GM23338 (cell line): ENCODE results near the gene FBXL17. TPM values are rescaled to one million over a fixed set of nuclear protein-coding genes. Genes with fewer than 3 reads are reported as not detected.

ENCODE experiments used
- ATAC-seq: fragments of 200-7000 bp; cut with Tn5 transposase; 3 replicates; pipeline ENCODE4 v1.9.1; 2020
- DNase-seq: peaks from one replicate; pipeline ENCODE4 v3.0.0-alpha.2; 2015; ENCODE audit warnings: low spot score
- H2AFZ ChIP-seq: fragments of 200-600 bp; sonication (generic); 2 replicates; pipeline ENCODE4 v1.8.0; 2016; ENCODE audit warnings: antibody characterized with exemption, mild to moderate bottlenecking, moderate library complexity
- H3F3A ChIP-seq: fragments of 200-600 bp; sonication (generic); replicated peaks from 2 replicates; pipeline ENCODE4 v1.8.0; 2017; ENCODE audit warnings: antibody characterized with exemption, mixed run types, low read depth
- H3K27ac ChIP-seq: fragments of 200-600 bp; sonication (generic); 2 replicates; pipeline ENCODE4 v1.6.1; 2016; ENCODE audit warnings: low read depth
- H3K27me3 ChIP-seq: fragments of 200-600 bp; sonication (generic); 2 replicates; pipeline ENCODE4 v1.8.0; 2016; ENCODE audit warnings: mild to moderate bottlenecking, mixed run types, moderate library complexity; ENCODE audit not compliant: insufficient read depth
- H3K36me3 ChIP-seq: fragments of 200-600 bp; sonication (generic); 2 replicates; pipeline ENCODE4 v1.8.0; 2016; ENCODE audit warnings: mild to moderate bottlenecking; ENCODE audit not compliant: insufficient read depth
- H3K4me1 ChIP-seq: fragments of 200-600 bp; sonication (generic); 2 replicates; pipeline ENCODE4 v1.8.0; 2016; ENCODE audit warnings: mild to moderate bottlenecking, moderate library complexity; ENCODE audit not compliant: insufficient read depth
- H3K4me2 ChIP-seq: fragments of 200-600 bp; sonication (generic); 2 replicates; pipeline ENCODE4 v1.7.1; 2017; ENCODE audit warnings: mixed run types
- H3K4me3 ChIP-seq: fragments of 200-600 bp; sonication (generic); 2 replicates; pipeline ENCODE4 v1.6.1; 2016; ENCODE audit warnings: mixed run types
- H3K79me2 ChIP-seq: fragments of 200-600 bp; sonication (generic); replicated peaks from 2 replicates; pipeline ENCODE4 v1.8.0; 2017; ENCODE audit warnings: mild to moderate bottlenecking; ENCODE audit not compliant: insufficient read depth
- H3K9me2 ChIP-seq: fragments of 200-600 bp; sonication (generic); 2 replicates; pipeline ENCODE4 v1.8.0; 2017; ENCODE audit not compliant: insufficient read depth
- H4K20me1 ChIP-seq: fragments of 200-600 bp; sonication (generic); replicated peaks from 2 replicates; pipeline ENCODE4 v1.8.0; 2017; ENCODE audit warnings: mild to moderate bottlenecking; ENCODE audit not compliant: insufficient read depth
- H3K27ac Mint-ChIP-seq: 2 replicates; pipeline ENCODE4 v1.8.0; 2020; ENCODE audit warnings: inconsistent platforms, mild to moderate bottlenecking, moderate library complexity, mixed read lengths
- H3K27me3 Mint-ChIP-seq: 3 replicates; pipeline ENCODE4 v1.8.0; 2022; ENCODE audit warnings: low read depth, mild to moderate bottlenecking, moderate library complexity, mixed read lengths, inconsistent platforms; ENCODE audit not compliant: insufficient read depth, poor library complexity
- H3K36me3 Mint-ChIP-seq: 3 replicates; pipeline ENCODE4 v1.8.0; 2021; ENCODE audit warnings: low read depth, mild to moderate bottlenecking, inconsistent platforms, moderate library complexity, mixed read lengths
- H3K4me1 Mint-ChIP-seq: 3 replicates; pipeline ENCODE4 v1.8.0; 2020; ENCODE audit warnings: mild to moderate bottlenecking, inconsistent platforms, mixed read lengths
- H3K4me3 Mint-ChIP-seq: 3 replicates; pipeline ENCODE4 v1.8.0; 2021; ENCODE audit warnings: moderate library complexity, mild to moderate bottlenecking, inconsistent platforms, mixed read lengths
- H3K9me3 Mint-ChIP-seq: 3 replicates; pipeline ENCODE4 v1.8.0; 2020; ENCODE audit warnings: moderate library complexity, mild to moderate bottlenecking, inconsistent platforms, mixed read lengths
- CTCF ChIP-seq, 2 experiments: fragments of 200-600 bp in 1 of 2; sonication (generic) in 1 of 2; conservative IDR thresholded peaks; 2 replicates each; pipeline versions ENCODE4 v1.5.1 to v1.6.1; 2016 to 2017; ENCODE audit warnings: antibody characterized with exemption in 2 of 2, low read depth in 2 of 2, mild to moderate bottlenecking in 2 of 2, moderate library complexity in 1 of 2
- ETS1 ChIP-seq: IDR thresholded peaks from 2 replicates; pipeline ENCODE4 v1.6.1; 2016; ENCODE audit warnings: antibody characterized with exemption
- EZH2 ChIP-seq: fragments of 200-600 bp; sonication (generic); IDR thresholded peaks from one replicate; pipeline ENCODE4 v1.8.0; 2017; ENCODE audit warnings: antibody characterized with exemption, mild to moderate bottlenecking, low read depth; ENCODE audit not compliant: unreplicated experiment
- EZH2phosphoT487 ChIP-seq: fragments of 200-600 bp; sonication (generic); IDR thresholded peaks from one replicate; pipeline ENCODE4 v1.8.1; 2018; ENCODE audit warnings: antibody characterized with exemption; ENCODE audit not compliant: unreplicated experiment
- JUNB ChIP-seq: IDR thresholded peaks from one replicate; pipeline ENCODE4 v1.6.1; 2016; ENCODE audit warnings: antibody characterized with exemption; ENCODE audit not compliant: unreplicated experiment
- NANOG ChIP-seq: IDR thresholded peaks from 2 replicates; pipeline ENCODE4 v1.6.1; 2016; ENCODE audit warnings: antibody characterized with exemption, borderline replicate concordance
- POLR2AphosphoS5 ChIP-seq: IDR thresholded peaks from 2 replicates; pipeline ENCODE4 v1.6.1; 2016; ENCODE audit warnings: antibody characterized with exemption, low read depth
- REST ChIP-seq: IDR thresholded peaks from one replicate; pipeline ENCODE4 v1.6.1; 2018; ENCODE audit warnings: antibody characterized with exemption; ENCODE audit not compliant: unreplicated experiment
- STAT1 ChIP-seq: IDR thresholded peaks from one replicate; pipeline ENCODE4 v1.6.1; 2016; ENCODE audit warnings: antibody characterized with exemption; ENCODE audit not compliant: unreplicated experiment
- ZNF331 ChIP-seq: fragments of 250-450 bp; sonication (Bioruptor Pico); IDR thresholded peaks from 2 replicates; pipeline ENCODE4 v1.5.0; 2020; ENCODE audit warnings: low read depth, mild to moderate bottlenecking, moderate library complexity
- ZNF462 ChIP-seq: fragments of 250-450 bp; sonication (Bioruptor Pico); IDR thresholded peaks from 2 replicates; pipeline ENCODE4 v1.5.0; 2020; ENCODE audit warnings: mild to moderate bottlenecking, moderate library complexity
- polyA plus RNA-seq: library from polyadenylated mRNA; unstranded; fragments of >200 nt; fragmentation: Nextera tagmentation; extraction: Ambion mirVana; gene quantifications from 2 replicates; pipeline ENCODE4 v1.2.1, GENCODE V29; 2016
- total RNA-seq: library from RNA; depleted of rRNA; stranded (reverse); fragments of >200 nt; shearing (Covaris generic); gene quantifications from 2 replicates; pipeline ENCODE4 v1.2.3, GENCODE V29; 2014

FBXL17 gene
- total and polyA plus RNA-seq, 2 experiments from 2014 or later = 2.0 to 2.7 TPM

GRCh38 chr5:107867266-107867665 lies 514.6 kb downstream of the FBXL17 start (continued):
- no peak for TF ChIP-seq EZH2
- no peak for TF ChIP-seq EZH2phosphoT487
- no peak for TF ChIP-seq ETS1
- no peak for TF ChIP-seq POLR2AphosphoS5
- TF ChIP-seq REST = no peak
- no peak for TF ChIP-seq STAT1
- TF ChIP-seq ZNF331 (CRISPR knock-in tag) = no peak
- no peak for TF ChIP-seq CTCF (conservative IDR thresholded peaks at IDR 0.05; ENCODE audit: low read depth in 2 of 2)

GRCh38 chr5:107864793-107865192 lies 517.1 kb downstream of the FBXL17 start:
- peak overlapping the region; percentile 57; the same call in 1 of the 2 replicates for H3K27ac Mint-ChIP-seq
- H3K27me3 ChIP-seq = no peaks in the 10 kb centered on the region
- H3K36me3 ChIP-seq = no peaks in the 10 kb centered on the region
- DNase-seq (no peak), ATAC-seq (no peak)
- no peak overlapping the region for H2AFZ ChIP-seq
- peaks cover 8% of the 10 kb centered on the region for H3K4me1 ChIP-seq
- H3K9me2 ChIP-seq = no peaks in the 10 kb centered on the region; the same call in 1 of the 2 replicates
- H3K4me3 Mint-ChIP-seq = no peak overlapping the region
- no peaks in the 10 kb centered on the region for H3F3A ChIP-seq
- H4K20me1 ChIP-seq = no peaks in the 10 kb centered on the region
- no peaks in the 10 kb centered on the region for H3K79me2 ChIP-seq
- H3K27me3 Mint-ChIP-seq = peaks cover 2% of the 10 kb centered on the region
- H3K4me2 ChIP-seq = no peak overlapping the region
- H3K4me3 ChIP-seq = no peak overlapping the region
- no peak overlapping the region for H3K27ac ChIP-seq
- TF ChIP-seq CTCF (conservative IDR thresholded peaks at IDR 0.05; ENCODE audit: low read depth in 2 of 2) = no peak
- TF ChIP-seq NANOG = no peak
- TF ChIP-seq JUNB = no peak
- TF ChIP-seq ZNF462 (CRISPR knock-in tag) = no peak
- H3K9me3 Mint-ChIP-seq = no peaks in the 10 kb centered on the region
- peaks cover 35% of the 10 kb centered on the region for H3K4me1 Mint-ChIP-seq
- no peaks in the 10 kb centered on the region for H3K36me3 Mint-ChIP-seq
